NCI-H524 treated with DMSO at 0.1 percent for 48 hours (cell line): Measurements from ENCODE around the gene HIRA.
"Not testable (repeated sequence)": the region's sequence is repeated elsewhere in the genome, so short reads cannot be mapped to it uniquely, and the experiment has no call there.

ENCODE experiments used
- DNase-seq: peaks from one replicate; lab custom pipeline; 2025; lab: John Stamatoyannopoulos, UW

Gene HIRA

DNA sequence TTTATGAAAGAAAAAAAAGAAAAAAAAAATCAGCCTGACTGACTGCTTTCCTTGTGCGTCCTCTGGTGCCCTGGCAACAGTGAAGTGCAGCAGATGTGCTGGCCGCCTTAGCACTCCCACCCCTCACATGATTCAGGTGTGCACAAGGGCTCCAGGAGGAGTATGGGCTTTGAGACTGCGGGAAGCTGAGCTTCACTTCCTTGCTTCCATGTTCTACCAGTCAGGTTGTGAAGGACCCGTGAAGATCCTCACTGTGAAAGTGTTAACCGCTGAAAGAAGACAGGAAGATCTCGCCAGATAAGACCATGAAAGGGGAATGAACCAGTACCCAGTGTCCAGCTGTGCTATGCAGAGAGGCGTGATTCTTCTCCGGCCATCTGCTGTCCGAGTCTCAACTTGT, 48.2 kb downstream of the HIRA start:
- DNase-seq: no peak

DNA sequence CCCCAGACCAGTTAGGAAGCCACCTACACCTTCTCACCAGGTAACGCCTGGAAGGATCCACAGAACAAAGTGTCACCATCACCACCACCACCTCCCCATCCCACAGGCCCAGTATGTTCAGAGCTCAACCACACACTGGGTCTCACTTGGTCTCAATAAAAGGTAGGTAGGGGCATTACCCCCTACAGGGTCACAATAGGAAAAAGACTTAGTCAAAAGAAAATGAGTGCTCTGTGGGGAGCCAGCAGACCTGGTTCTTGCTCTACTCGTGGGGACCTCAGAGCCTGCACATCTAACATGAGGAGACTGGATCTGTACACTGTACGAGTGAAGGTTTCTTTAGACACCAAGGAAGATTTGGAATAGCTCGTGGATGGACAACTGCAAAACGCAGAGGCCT, 49.3 kb downstream of the HIRA start:
- DNase-seq: no peak

DNA sequence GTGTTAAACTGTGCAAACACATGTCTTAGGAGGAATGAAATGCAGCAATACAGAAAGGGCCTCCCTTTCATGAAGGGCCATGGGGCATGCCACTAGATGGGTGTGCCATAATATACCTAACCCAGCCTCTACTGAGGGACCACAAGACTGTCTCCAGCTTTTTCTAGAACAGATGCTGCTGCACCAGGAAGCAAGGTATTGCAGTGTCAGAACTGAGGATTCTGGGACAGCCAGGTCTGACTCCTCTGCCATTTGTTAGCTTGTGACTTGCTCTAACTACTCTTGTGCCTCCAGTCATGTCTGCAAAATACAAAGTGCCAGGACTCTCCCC, 53.2 kb downstream of the HIRA start:
- DNase-seq: no peak

DNA sequence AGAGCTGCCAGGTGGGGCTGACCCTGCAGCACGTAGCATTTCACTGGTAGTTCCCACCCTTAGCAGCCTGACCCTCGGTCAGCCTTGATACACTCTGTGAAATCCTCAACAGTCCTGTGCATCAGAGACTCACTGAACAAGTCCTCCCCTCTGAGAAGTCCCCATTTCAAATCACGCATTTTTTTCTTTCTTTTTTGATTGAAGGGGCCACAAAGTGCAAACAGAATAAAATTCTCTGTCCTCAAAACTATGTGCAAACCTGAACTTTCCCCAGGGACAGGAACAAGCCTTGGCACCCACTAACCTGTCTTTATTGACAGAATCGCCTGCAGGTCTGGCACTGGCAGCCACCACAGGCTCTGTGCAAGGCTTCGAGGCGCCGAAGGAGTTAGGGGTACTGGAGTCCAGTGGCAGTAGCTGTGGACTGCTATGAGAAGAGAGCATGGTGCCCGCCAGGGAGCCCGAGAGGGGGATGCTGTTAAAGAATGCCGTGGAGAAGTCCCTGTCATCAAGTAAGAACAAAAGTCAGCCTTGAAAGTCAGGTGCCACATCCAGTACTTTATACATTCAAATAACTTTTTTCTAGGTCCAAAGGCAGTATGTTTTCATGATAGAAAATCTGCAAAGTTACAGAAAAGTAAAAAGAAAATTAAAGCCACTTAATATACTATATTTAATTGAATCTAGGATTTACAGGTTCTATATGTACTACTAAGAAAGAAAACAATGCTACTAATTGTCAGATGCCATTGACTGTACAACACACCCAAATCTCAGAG, 53.8 kb downstream of the HIRA start:
- DNase-seq: no peak

DNA sequence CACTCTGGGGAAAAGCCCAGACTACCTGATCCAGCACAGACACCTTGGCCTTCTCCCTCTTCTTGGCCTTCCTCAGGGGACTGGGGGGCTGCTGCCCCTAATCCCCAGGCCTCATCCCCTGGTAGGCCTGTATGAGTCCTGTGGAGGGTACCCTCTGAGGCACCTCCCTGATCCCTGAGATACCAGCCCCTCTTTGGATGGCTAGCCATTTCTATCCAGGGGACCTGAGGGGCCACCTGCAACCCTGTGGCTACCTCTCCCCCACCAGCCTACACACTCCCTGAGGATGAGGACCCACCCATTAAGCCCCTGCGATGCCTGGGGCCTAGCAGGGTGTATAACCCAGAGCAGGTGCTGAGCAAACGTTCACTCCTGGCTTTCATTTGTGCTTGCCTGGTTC, 54.6 kb downstream of the HIRA start:
- no peak for DNase-seq

DNA sequence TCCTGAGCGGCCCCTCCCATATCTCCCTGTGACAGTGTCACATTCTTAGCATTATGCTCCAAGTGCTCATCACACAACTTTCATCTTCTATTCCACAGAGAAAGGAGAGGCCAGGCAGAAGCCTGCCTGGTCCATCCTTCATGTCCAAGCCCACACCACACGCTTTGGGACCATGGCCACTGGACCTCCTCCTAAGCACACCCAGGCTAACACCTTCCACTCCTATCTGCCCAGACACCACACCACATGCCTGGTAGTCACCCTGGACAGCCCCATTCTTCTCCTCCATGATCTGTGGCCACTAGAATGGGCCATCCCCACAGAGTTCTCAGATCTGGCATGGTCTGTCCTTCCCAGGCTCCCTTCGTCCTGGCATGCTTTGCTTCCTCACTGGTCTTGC, 55.3 kb downstream of the HIRA start:
- no peak for DNase-seq

DNA sequence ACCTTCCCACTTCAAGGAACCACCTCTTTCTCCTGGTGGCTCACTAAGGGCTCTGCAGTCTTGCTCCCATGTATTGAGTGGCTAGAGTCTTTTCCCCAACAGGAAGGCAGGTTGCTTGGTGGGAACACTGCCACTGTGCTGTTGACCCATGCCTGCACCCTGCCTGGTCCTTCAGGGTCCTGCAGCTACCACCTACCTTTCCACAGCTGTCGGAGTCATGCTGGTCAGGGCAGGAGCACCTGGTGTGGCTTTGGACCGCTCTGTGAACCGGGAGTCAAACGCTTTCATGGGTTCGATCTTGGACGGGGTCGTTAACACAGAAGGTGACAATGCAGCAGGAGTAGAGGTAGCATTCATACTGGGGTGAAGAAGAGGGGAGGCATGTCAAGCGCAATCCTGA, 56.1 kb downstream of the HIRA start:
- DNase-seq: no peak

DNA sequence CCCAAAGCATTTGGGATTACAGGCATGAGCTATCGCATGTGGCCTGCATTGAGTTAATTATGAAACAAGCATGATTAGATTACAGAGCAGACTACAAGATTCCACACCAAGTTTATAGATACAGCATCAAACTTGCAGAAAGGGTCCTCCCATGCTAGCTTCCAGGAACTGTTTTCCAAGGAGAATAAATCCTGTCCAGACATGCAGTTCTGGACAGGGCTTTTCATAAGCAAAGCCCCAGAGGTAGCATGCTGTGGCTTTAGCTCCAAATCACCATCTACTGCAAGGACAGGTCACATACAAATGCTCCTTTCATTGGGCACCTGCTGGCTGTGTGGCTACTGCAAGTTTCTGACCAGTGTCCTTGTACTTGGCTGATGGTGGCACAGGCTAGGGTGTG, 57.1 kb downstream of the HIRA start:
- no peak for DNase-seq

DNA sequence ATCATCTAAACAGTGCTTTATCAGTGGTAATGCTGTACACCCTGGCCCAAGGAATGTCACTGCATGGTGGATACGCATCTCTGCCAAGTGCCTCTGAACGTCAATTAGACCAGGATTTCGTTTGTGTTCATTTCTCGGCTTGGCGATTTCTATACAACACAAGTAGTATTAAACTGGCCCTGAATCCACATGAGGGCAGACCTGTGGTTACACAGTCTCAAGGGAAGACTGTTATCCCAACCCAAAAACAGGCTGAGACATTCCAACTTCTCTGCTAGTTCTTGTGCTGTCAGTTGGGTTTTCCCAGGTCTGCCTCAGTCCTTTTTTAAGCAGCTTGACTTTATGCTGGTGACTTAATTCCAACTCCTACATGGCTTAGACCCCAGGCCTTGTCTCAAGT, 58.1 kb downstream of the HIRA start:
- no peak for DNase-seq

DNA sequence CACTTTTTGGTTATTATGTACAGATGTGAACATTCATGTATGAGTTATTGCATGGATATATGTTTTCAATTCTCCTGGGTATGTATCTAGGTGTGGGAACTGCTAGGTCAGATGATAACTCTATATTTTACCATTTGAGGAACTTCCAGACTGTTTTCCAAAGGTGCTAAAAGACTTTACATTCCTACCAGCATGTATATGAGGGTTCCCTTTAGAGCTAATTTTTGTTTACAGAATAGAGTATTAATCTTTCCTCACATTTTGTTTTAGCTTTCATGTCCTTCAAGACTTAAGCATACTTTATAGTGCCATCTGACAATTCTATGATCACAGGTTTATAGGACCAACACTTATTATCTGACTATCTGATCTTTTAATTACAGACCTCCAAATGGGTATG, 59.6 kb downstream of the HIRA start:
- no peak for DNase-seq

DNA sequence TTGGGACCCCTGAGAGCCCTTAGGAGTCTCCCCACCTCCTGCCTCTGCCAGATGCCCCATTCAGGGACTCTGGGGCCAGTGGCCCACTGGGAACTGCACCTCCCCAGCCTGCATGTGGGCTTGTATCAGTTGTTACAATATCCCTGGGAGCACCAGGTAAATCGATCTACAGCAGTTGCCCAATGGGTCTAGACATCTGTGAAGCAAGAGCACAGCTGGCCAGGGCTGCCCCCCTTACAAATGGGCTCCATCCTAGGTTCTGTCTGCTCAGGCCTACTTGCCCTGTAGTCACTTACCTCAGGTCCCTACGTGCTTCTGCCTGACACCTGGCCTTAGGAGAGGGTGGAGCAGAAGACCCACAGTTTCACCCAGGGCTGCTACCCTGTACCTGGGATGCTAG, 62.7 kb downstream of the HIRA start:
- DNase-seq: no peak

DNA sequence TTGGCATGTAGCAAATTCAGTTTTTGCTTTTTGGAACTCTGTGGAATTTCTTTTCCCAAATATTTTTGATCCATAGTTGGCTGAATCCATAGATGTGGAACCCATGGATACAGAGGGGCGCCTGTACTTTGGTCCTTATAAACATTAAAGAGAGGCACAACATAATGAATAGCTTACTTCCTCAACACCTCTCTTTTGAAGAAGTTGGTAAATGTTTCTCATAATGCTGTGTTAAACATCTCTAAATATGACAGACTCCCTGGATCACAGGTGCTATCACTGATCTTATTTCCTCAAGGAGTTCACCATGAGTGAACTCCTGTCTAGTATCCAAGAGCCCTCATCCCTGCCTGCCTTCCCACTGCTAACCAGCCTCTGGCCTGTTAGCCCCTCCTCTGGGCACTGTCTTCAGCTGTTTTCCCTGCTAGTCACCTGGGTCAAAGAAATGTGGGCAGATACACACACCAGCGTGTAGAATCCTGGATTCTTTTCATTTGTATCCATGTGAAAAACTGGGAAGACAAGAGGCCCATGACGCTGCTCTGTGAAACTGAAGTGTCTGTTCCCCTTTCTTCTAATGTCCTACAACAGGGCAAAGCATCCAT, 63.7 kb downstream of the HIRA start:
- DNase-seq: no peak

DNA sequence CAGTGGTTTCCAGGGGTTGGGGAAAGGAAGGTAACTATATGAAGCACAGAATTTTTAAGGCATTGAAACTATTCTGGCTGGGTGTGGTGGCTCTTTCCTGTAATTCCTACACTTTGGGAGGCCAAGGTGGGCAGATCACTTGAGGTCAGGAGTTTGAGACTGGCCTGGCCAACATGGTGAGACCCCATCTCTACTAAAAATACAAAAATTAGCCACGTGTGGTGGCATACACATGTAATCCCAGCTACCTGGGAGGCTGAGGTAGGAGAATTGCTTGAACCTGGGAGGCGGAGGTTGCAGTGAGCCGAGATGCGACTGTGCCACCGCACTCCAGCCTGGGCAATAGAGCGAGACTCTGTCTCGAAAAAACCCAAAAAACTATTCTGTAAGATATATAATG, 68.0 kb downstream of the HIRA start:
- DNase-seq: not testable (repeated sequence)

DNA sequence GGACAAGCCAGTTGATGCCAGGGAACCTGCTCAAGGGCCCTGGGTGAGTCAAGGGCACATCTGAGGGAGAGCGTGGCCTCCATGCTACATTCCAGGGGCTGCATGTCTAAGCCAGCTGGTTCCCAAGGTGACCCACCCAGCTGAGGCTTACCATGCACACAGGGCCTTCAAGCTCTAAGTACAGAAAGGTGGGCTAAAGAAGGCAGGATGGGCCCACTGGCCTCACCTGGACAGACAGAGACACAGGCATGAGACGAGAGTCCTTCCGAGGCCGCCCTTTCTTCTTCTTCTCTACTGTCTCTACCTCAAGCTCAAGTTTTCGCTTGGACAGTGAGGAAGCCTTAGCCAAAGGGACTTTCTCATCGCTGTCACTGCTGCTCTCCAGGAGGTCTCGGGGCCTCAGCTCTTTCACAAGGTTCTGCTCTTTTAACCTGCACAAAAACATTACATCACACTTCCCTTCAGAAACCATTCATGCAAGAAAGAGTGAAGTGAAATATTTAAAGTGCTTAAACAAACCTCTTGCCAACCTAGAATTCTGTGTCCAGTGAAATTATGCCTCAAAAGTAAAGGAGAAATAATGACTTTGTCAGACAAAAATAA, 69.9 kb downstream of the HIRA start:
- no peak for DNase-seq

DNA sequence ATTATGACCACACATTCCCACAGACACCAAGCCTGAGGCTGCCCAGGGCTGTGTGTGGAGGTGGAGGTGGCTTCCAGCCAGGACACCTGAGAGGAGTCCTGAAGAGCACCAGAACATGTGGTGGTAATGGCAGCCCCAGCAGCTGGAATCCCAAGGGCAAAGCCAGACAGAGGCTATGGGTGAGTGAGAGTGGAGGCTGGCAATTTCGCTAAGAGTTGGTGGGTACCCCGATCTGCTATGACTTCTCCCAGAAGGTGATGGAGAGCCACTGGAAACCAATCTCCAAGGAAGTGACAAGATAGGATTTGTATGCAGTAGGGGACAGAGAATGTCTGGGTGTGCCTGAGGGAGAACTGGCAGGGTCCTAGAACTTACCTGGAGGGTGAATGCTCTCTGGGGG, 70.7 kb downstream of the HIRA start:
- no peak for DNase-seq

DNA sequence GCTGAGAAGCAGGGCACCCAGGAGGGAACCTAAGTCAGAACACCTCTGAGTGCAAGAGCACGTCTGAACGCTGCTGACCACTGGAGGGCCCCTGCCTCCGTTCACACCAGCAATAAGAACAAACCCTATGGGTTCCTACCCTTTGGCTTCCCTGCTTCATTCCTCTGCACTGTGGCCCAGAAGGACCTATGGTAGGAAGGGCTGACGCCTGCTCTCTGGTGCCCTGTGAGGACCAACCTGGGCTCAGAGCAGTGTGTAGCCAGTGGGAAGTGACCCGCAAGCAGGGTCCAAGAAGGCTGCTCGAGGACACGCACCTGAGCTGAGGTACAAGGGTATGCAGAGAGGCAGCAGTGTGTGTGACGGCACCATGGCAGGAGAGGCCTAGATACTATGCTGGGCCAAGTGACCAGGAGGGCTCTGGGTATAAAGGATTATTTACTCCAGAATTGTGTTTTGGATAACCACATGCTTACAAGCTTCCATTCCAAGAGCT, 71.2 kb downstream of the HIRA start:
- no peak for DNase-seq

DNA sequence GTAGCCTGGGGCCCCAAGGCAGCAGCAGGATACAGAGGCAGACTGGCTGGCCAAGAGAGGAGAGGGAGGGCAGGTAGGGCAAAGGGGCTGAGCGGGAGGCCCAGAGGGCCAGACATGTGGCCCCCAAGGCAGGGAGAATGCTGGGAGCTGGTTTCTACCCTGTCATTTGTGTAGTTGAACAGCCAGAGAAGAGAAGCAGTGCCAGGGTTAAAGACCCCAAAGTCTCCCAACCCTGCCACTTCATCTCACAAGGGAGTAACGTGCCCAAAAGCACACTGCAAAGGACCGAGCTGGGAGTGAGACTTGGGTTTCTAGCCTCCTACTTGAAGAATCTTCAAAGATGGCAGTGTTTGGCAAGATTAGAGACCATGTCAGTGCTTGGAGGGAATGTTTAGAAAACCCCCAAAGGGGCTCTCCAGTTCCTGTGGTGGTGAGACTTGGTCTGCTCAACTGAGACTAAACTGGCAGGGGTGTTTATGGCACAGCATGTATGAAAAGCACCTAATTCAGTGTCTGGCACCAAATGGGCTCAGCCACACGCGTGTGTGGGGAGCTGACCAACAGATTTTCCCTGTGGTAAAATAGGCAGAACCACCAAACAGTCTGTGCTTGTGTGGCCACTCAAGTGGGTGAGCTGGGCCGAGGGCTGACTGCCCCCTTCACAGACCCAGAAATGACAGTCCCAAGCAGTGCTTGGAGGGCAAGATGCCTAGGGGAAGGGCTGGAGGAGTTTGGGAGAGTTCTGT, 71.8 kb downstream of the HIRA start:
- DNase-seq: no peak

DNA sequence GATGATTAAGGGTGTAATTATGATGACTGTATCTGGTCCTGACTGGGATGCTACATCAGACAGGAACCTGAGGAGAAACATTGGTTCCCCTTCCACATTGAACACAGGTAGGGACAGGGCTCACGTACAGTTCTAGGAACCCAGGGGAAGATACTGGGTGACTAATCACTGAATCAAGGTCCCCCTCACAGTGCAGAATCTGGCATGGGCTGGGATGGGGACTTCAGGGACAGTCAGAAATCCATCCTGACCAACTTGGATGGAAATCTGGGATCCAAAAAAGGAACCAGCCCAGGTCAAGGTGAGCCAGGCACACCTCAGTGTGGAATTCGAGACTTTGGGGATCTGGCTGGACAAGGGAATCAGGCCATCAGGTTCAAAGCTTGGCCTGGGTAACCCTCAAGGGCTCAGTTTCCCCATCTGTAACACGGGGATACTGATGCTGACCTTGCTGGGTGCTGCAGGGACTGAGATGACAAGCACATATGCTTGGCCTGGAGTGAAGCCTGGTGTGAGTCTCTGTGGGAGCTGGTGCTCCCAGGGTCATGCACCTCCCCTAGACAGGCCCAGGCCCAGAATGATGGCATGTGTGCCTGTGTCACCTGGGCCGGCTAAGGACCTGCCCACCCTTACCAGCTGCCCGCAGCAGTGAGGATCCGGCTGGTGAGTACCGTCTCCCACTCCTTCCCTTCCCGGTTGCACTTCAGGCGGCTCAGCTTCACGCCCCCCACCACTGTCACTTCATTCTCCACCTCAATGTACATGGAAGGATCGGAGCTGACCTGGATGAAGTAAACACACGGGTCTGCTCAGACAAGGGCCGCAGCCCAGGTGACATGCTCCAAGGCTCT, 72.6 kb downstream of the HIRA start:
- DNase-seq: no peak

DNA sequence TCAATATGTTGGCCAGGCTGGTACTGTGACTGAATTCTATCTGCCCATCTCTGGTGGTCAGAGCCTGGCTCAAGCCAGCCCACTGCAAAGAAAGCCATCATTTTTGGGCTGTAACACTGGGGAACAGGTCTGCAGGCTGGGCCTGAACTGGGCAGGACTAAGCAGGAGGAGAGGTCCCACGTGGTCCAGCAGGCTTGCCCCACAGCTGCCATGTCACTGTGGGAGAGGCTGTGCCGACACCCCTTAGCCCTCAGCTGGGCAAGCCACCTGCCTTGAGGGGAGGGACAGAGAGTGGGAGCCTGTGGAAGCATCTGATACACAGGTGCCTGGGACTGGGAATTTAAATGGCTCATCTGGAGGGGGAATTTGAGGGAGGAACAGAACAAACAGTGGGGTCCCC, 73.3 kb downstream of the HIRA start:
- no peak for DNase-seq

DNA sequence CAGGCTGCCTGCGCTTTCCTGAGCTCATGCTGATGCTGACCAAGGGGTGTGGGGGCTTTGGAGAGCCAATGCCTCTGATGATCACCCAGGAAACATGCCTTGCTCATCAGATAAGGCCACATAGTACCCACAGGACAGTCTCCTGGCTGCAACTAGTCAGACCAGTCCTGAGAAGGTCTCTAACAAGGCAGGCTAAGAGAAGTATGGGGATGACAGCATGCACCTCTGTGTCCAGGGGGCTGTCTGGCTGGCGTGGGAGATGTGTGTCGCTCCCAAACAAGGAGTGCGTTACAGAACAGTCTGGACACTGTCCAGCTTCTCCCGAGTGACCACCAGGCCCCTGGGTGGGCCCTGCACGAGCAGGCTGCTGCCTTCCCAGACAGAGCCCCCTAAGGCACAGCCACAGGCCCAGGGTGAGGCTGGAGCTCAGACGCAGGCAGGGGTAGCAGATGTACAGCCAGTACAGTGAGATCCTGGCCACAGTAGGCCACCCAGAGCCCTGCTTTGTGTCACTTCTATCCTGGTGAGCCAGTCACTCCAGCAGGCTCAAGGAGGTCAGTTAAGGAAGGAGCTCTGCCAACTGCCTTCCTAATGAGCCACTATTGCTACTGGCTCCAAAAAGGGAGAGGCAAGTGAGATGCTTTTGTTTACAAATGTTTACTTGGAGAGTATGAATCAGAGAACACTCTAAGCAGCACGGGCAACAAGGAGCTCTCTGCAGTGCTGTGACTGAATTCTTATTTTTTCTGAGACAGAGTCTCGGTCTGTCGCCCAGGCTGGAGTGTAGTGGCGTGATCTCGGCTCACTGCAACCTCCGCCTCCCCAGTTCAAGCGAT, 74.0 kb downstream of the HIRA start:
- DNase-seq: no peak

DNA sequence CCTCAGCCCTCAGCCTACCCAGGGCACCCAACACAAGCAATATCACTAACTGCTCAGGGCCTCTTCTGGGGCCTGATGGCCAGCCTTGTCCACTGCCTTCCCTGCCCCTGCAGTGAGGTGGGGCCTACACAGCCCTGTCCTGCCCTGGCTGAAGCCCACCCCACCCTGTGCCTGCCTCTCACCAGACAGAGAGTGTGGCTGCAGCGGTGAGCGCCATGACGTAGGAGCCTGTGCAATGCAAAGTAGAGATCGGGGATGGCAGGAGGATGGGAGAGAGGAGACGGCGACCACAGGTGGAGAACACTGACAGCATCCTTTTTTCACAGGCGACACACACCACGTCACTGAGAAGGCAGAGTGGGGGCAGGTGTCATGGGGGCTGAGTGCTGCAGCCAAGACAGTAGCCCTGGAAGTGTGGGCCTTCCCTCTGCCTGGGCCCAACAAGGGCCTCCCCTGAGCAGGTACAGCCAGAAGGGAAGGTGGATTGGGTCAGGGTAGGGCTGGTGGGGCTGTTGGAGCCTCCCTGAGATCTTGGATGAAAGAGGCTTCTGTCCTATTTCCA, 74.7 kb downstream of the HIRA start:
- DNase-seq: no peak
